HG03432 (cell line): ENCODE measurements around the gene HS3ST5.
"Not testable (repeated sequence)": the region's sequence is repeated elsewhere in the genome, so short reads cannot be mapped to it uniquely, and the experiment has no call there.

Experiments used
- ATAC-seq: cut with Tn5 transposase; IDR thresholded peaks from one replicate; pipeline ENCODE4 v1.9.1; 2021; ENCODE audit warnings: mild to moderate bottlenecking, moderate library complexity; ENCODE audit not compliant: unreplicated experiment

HS3ST5 gene

DNA sequence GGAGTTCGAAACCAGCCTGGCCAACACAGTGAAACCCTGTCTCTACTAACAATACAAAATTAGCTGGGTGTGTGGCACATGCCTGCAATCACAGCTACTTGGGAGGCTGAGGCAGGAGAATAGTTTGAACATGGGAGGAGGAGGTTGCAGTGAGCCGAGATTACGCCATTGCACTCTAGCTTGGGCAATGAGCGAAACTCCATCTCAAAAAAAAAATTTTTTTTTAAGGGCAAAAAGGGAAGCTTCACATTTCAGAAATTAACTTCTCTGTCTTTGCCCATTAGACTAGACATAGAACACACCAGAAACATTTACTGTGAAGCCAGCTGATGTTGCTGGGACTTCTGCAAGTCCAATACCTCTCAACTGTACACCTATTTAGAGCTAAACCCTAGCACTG, 281.1 kb downstream of the HS3ST5 start:
- no peak for ATAC-seq

DNA sequence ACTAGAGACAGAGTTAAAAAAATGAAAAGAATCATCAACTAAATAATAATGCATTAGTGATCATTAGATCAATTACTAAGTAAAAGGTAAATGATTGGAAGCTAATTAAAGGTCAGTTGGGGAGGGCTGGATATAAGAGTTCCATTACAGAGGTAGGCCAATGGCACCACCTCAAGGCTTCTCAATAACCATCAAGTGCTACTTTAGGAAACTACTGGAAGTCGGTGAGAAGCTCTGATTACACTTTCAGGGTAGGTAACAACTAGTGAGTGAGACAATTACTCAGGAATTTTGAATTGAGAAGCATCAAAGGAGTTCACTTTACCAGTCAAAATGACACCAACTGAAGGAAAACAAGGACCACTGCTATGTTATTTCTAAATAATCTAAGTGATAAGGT, 281.7 kb downstream of the HS3ST5 start:
- ATAC-seq: no peak

DNA sequence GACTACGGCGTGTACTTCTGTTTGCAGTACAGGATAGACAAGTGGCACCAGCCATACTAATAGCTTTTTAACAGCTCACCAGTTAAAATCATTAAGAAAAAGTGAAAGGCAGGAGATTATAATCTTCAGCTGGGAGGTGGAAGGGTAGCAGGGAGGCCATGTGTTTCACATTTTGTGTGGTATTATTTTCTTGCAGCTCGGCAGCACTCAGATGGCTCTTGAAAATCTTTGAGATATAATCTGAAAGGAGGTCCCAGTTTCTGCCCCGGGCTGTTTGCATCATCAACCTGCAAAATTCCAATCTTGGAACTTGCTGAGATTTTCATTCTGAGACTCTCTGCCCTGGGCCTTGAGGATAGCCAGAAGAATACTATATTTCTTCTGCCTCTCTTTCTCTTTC, 284.4 kb downstream of the HS3ST5 start:
- no peak for ATAC-seq

DNA sequence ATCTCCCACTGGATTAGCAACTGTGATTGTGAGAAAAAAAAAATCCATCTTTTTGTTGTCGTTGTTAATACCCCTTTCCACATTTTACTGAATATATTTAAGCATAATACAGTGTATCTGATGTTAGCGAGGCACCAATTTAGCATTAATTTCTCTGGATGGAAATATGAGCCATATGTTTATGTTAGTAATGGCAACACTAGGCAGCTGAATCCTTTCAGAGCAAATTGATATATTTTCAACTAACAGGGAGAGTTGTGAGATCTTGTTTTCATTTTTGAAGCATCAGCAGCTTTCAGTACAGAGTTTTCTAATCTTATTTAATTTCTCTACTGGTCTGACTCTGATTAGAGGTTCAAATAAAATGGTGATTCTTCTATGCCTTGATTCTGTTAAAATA, 287.1 kb downstream of the HS3ST5 start:
- no peak for ATAC-seq

DNA sequence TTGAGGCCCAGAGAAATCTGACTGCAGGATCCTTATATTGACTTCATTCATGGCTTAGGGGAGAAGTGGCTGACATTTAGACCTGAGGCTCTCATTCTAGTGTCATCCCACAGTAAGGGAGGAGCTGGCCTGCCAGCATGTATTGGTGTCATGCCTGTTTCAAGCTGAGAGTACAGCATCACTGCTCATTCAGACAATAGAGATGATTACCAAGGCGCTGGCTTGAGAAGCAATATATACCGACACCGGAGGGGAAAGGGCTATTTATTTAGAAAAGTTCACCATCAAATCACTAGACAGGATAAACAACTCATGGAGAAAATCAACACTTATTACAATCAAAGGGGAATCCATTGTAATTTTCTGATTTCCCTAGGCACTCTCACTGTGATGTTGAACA, 287.5 kb downstream of the HS3ST5 start:
- ATAC-seq: no peak

DNA sequence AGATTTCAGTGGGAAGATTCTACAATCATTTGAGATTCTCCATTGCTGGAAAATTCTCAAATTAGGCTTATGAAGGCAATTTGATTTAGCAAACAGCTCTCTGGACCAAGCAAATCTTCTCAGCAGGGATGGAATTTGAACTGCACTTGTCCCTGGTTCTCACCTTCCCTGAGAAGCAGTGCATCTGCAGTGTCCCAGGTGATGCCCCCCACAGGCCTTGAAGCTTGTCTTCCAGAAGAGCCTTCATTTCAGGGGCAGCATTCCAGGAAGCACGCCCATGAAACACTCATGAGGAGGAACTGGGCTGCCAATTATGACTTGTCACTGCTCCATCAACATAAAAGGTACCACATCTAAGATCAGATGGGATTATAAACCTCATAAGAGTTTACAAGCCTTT, 289.0 kb downstream of the HS3ST5 start:
- no peak for ATAC-seq

DNA sequence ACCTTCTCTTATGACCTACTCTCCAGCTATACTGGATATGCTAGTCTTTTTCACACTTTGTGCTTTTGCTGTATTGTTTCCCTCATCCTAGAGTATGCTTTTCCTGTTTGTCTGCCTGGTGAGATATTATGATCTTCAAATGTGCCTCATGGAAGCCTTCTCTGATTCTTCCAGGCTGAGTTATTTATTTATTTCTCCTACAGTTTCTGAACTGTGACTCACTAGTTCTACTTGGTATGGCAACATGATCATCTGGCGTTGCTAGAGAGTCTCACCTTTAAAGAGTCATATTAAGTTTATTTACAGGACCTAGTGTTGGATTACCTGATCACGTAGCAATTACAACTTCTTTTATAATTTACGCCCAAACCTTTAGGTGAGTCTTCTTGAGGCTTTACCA, 290.7 kb downstream of the HS3ST5 start:
- no peak for ATAC-seq

DNA sequence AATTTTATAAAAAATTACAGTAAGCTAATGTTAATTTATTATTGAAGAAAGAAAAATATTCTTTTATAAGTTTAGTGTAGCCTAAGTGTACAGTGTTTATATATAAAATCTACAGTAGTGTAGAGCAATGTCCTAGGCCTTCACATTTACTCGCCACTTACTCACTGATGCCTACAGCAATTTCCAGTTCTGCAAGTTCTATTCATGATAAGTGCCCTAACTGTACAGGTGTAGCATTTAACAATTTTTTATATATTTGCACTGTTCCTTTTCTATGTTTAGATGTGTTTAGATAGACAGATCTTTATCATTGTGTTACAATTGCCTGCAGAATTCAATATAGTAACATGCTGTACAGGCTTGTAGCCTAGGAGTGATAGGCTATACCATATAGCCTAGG, 291.8 kb downstream of the HS3ST5 start:
- no peak for ATAC-seq

DNA sequence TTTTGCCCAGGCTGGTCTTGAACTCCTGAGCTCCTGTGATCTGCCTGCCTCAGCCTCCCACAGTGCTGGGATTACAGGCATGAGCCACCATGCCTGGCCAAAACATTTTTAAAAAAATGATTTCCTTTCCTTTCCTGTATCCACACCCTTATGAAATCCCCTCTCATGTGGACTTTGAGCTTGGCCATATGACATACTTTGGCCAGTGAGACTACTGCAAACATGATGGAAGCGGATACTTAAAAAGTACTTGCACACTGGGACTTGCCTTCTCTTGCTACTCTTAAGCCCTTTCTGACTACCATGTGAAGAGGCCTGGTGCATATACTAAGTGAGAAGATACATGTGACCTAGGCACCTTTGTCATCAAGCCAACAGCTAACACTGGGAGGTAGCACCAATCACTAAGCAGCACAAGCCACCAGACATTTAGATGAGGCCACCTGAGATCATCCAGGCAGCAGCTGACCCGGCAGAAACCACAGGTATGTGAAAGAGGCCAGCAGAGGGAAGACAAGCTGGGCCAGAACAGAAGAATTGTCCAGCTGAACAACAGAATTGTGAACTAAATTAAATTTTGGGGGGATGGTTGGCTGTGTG, 293.4 kb downstream of the HS3ST5 start:
- ATAC-seq: no peak

DNA sequence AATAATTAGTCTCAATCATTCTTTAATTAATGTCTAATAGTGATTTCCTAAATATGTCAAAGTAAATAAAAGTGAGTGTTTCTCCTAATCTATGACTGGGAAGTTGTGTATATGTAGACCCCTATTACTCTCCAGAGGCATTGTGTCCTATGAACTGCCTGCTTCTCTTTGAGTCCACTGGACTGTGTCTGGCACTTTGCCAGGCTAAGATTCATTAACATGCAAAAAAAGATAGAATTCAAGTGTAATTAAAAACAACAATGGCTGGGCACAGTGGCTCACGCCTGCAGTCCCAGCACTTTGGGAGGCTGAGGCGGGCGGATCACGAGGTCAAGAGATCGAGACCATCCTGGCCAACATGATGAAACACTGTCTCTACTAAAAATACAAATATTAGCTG, 298.3 kb downstream of the HS3ST5 start:
- not testable (repeated sequence) for ATAC-seq

DNA sequence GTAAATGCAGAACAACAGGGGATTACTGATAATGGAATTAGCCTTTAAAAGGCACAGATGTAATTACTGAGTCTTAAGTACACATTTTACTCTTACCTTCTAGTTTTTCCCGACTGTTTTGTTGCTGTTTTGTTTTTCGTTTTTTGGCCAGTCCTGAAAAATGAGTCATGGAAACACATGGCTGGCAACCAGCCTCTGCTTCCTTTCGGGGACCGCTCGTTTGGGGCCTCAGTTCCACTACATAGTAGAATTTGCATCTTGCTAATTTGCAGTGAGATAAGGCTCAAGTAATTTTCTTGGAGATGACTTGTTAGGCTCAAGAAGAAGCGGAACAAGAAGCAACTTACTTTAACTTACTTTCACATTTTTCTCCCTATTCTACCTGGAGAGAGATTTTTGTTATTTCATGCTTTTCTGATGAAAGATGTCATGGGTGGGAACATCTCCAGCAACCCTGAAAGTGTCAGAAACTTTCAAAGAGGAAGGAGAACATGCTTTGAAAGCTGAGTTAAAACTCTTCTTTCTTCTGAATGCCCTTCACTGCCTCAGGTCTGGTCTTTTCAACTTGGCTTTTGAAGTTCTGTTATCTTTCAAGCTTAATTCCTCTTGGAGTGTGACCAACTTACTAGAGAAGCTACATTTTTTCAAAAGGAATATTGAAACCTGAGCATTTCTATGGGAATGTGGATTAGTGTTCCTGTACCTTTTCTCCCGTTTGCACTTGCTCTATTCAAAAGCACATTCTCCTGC, 300.4 kb downstream of the HS3ST5 start:
- peak; percentile 62 for ATAC-seq

DNA sequence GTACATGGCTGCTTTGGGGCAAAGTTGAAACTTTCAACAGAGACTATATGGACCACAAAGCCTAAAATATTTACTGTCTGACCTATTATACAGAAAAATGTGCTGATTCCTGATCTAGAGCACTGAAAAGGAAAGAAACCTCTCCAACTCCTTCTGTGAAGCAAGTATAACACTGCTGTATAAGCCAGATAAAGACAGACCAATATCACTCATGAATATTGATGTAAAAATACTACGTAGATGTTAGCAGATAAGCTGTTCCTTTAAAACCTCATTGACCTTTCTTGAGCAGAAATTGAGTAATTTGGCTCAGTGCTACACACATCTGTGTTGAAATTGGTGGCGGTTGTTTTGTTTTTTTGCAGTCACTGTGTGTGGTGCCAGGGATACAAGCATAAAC, 302.0 kb downstream of the HS3ST5 start:
- no peak for ATAC-seq

DNA sequence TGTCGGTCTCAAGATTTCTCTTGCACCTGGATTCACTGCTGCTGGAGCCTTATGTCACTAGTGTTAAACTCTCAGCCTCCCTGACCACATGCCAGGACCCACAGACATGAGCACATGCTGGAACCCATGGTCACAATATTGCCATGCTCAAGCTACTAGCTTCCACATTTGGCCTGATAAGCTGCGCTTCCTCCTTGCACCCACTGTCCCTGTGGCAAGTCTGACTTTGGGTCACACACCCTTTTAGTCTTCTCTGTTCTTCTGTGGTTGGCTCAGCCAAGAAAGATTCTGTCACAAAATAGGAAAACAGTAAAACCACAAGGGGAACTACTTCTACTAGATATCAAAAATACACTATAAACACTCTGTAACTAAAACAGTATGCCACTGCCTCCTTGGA, 303.0 kb downstream of the HS3ST5 start:
- no peak for ATAC-seq

DNA sequence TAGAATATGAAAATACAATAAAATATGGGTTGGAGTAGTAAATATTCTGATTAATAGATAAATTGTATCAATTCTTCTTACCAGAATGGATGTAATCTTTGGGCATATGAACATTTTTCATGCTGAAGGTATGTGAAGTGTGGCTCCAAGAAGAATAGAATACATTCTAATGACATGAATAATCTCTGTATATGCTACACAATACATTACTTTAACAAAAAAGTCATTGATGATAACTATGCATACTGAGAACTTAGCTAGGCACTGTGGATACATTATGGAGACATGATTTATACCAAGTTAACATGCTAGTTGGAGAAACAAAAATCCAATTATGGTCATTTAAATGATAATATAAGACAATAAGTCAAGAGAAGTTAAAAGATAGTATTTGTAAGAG, 309.2 kb downstream of the HS3ST5 start:
- ATAC-seq: no peak

DNA sequence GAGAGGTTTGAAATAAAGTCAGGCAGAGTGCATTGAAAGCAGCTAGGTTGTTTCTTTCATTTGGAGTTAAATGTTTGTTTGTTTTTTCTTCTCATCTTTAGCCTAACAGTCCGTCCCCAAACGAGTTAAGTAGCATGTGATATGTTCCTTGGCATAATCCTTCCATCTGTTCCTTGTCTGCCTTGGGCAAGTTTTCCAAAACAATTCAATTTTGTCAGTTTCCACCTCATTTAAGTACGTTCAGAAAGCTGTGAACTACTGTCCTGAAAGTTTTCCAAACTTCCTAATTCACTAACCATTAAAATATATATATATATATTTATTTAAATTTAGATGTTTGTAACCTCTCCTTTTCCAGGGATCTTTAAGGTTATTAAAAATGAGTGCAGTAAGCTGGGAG, 310.1 kb downstream of the HS3ST5 start:
- ATAC-seq: no peak

DNA sequence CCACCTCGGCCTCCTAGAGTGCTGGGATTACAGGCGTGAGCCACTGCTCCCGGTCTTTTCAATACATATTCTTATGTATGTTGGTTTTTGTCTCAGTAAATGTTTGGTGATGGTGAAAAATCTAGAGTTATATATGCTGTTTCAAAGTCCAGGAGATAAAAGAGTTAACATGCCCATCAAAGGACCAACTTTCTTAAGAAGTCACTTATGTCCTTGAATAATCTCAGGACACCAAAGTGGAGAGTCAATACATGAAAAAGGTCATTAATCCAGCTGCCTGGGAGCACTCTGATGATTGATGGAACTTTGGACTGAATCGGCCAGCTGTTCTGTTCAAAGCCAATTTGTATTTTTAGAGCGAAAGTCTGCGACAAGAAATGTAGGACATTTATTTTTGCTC, 312.1 kb downstream of the HS3ST5 start:
- ATAC-seq: no peak

DNA sequence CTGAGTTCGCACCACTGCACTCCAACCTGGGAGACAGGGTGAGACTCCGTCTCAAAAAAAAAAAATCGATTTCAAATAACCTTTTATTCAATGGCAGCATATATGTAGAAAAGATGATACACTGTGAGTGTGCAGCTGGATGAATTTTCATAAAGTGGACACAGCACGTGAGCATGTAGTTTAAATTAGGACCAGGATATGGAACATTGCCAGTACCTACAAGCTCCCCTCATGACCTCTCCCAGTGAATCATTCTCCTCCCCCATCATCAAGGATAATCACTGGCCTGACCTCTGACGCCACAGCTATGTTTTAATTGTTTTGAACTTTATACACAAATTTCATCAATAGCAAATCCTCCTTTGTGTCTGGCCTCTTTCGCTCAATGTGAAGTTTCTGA, 318.1 kb downstream of the HS3ST5 start:
- ATAC-seq: no peak

DNA sequence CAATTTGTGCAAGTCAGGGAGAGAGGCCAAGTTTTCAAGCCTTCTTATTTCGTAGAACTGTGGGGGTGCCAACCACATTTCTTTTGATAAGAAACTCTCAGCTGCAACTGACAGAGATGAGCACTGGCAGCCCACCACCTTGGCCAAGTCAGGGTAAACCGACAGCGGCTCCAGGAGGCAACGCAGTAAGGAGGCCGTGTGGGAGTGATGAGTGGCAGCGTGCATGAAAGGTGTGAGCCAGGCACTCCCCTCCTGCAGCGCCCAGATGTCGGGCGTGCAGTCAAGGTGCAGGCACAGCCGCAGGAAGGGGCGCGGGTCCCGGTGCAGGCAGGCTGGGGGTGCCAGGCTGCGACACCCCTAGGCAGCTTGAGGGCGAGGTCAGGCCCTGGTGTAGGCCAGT, 322.6 kb downstream of the HS3ST5 start:
- ATAC-seq: no peak

DNA sequence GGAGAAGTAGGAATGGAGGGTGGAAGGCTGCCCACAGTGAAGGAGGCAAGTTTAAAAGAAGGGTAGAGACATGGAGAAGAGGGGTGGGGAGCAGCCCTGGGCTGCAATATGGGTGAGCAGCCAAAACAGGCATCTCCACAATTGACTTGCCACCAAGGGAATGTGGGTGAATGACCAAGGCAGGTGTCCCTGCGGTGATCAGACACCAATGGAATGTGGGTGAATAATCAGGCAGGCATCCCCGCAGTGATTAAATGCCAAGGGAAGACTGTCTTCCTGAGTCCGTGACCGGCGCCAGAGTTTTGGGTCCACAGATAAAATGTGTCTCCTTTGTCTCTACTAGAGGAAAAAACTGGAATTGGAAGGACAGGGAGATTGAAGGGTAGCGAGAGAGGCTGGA, 325.7 kb downstream of the HS3ST5 start:
- ATAC-seq: not testable (repeated sequence)

DNA sequence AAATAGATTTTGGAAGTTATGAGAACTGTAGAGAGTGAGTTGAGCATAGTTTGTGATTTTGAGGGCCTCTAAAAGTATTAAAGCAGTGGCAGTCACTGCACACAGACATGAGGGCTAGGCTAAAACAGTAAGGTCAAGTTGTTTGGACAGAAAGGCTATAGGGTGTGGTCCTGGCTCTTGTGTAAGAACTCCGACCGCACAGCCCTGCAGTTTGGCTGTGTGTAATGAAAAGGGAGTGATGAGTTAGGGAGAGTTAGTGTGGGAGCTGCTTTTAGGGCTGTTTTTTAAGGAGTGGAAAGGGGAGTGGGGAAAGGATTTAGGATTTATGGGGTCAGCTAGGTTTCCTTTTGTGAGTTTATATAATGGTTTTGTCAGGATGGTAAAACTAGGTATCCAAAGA, 328.7 kb downstream of the HS3ST5 start:
- not testable (repeated sequence) for ATAC-seq

DNA sequence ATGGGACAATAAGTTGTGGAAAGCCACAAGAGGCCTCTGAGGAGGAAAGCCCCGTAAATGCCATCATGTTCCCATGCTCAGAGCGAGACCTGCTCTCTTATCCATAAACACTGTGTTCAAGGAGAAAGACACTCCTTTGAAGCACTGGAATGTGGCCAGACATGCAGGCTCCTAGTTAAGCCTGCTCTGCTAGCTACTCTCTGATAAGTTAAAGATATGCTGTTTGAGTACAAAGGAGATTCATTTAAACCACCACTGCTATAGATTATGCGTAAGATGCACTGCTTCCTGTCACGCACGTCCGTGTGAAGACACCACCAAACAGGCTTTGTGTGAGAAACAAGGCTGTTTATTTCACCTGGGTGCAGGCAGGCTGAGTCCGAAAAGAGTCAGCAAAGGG, 331.3 kb downstream of the HS3ST5 start:
- not testable (repeated sequence) for ATAC-seq

DNA sequence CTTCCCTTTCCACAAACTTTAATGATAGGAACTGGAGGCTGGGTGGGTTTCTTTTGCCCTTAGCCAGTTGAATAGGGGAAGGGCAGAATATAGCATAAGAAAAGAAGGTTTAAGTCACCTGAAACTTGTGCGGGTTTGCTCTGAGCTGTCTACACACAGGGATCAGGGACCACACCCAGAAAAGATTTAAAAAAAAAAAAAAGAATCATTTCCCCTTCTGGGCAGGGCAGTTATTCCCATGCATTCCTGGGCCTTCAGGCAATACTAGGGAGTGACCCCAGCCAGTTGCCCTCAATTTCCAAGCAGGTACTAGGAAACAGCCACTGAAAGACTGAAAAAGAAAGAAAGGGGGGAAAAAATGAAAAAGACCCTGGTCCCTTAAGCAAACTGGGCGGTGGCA, 332.3 kb downstream of the HS3ST5 start:
- no peak for ATAC-seq

DNA sequence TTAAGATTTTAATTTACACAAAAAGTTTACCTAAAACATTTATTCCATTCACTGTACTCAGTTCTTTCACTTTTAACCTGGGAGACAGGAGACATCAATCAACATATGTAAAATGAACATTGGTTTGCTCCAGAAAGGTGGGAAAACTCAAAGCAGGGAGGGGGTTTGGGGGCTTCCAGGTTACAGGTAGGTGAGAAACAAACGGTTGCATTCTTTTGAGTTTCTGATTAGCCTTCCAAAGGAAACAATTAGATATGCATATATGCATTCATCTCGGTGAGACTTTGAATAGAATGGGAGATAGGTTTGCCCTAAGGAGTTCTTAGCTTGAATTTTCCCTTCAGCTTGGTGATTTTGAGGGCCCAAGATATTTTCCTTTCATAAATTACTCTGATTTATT, 333.6 kb downstream of the HS3ST5 start:
- ATAC-seq: no peak
